Esophagus mucosa (tissue), 1 donor: ENCODE data around the gene NLGN1. TPM values are rescaled to one million over a fixed set of nuclear protein-coding genes. Genes with fewer than 3 reads are reported as not detected.

Experiments used
- ATAC-seq: fragments of 200-7000 bp; cut with Tn5 transposase; one replicate; pipeline ENCODE4 v1.9.1; 2020
- total RNA-seq: library from RNA; stranded (reverse); gene quantifications from one replicate; pipeline ENCODE4 v1.2.4, GENCODE V29; 2023
- donor health status: DM: yes; HTN: yes; CAD: no.

NLGN1 gene
- total RNA-seq, 1 donor from 2014 or later: 0.44 TPM

- no peak for ATAC-seq
These were observed 613.4 kb downstream of the NLGN1 start for GRCh38 chr3:174010907-174011306.

GRCh38 chr3:174016186-174016585 lies 618.6 kb downstream of the NLGN1 start:
- ATAC-seq: no peak

GRCh38 chr3:174020156-174020555 lies 622.6 kb downstream of the NLGN1 start:
- no peak for ATAC-seq

GRCh38 chr3:174023421-174023820 lies 625.9 kb downstream of the NLGN1 start:
- no peak for ATAC-seq

- no peak for ATAC-seq
These were observed 631.1 kb downstream of the NLGN1 start for GRCh38 chr3:174028673-174029072.

- ATAC-seq: no peak
These were observed 637.9 kb downstream of the NLGN1 start for GRCh38 chr3:174035328-174035886.

- no peak for ATAC-seq
These were observed 648.8 kb downstream of the NLGN1 start for GRCh38 chr3:174046311-174046710.

- ATAC-seq: no peak
These were observed 651.9 kb downstream of the NLGN1 start for GRCh38 chr3:174049472-174049871.

- no peak for ATAC-seq
These were observed 653.6 kb downstream of the NLGN1 start for GRCh38 chr3:174051191-174051590.

- no peak for ATAC-seq
These were observed 661.3 kb downstream of the NLGN1 start for GRCh38 chr3:174058804-174059203.

GRCh38 chr3:174060431-174060830 lies 662.9 kb downstream of the NLGN1 start:
- no peak for ATAC-seq

- ATAC-seq: no peak
These were observed 663.6 kb downstream of the NLGN1 start for GRCh38 chr3:174061162-174061561.

- no peak for ATAC-seq
These were observed 664.2 kb downstream of the NLGN1 start for GRCh38 chr3:174061731-174062130.

- ATAC-seq: no peak
These were observed 665.4 kb downstream of the NLGN1 start for GRCh38 chr3:174062923-174063322.

GRCh38 chr3:174068035-174068434 lies 670.5 kb downstream of the NLGN1 start:
- no peak for ATAC-seq

GRCh38 chr3:174072675-174073074 lies 675.1 kb downstream of the NLGN1 start:
- peak; percentile 54 for ATAC-seq

- no peak for ATAC-seq
These were observed 686.2 kb downstream of the NLGN1 start for GRCh38 chr3:174083706-174084105.

- ATAC-seq: no peak
These were observed 692.0 kb downstream of the NLGN1 start for GRCh38 chr3:174089592-174089991.

- no peak for ATAC-seq
These were observed 697.1 kb downstream of the NLGN1 start for GRCh38 chr3:174094669-174095068.

- no peak for ATAC-seq
These were observed 700.1 kb downstream of the NLGN1 start for GRCh38 chr3:174097686-174098085.

GRCh38 chr3:174098746-174099145 lies 701.2 kb downstream of the NLGN1 start:
- ATAC-seq: no peak

- no peak for ATAC-seq
These were observed 702.2 kb downstream of the NLGN1 start for GRCh38 chr3:174099724-174100123.

GRCh38 chr3:174100744-174101143 lies 703.2 kb downstream of the NLGN1 start:
- no peak for ATAC-seq

GRCh38 chr3:174101244-174101643 lies 703.7 kb downstream of the NLGN1 start:
- no peak for ATAC-seq

- no peak for ATAC-seq
These were observed 704.7 kb downstream of the NLGN1 start for GRCh38 chr3:174102274-174102673.
